Renal cortex interstitium (tissue), 11 donors: ENCODE measurements around the gene FAM89A. TPM values are rescaled to one million over a fixed set of nuclear protein-coding genes. Genes with fewer than 3 reads are reported as not detected.
"Not testable (repeated sequence)": the region's sequence is repeated elsewhere in the genome, so short reads cannot be mapped to it uniquely, and the experiment has no call there.

Source experiments
- DNase-seq, 11 donors: peaks; one replicate each; pipeline ENCODE4 v3.0.0-alpha.2; 2013; ENCODE audit warnings: low read depth in 9 of 11, low spot score in 4 of 11; ENCODE audit errors: extremely low read depth in 1 of 11
- polyA plus RNA-seq, 3 donors: library from polyadenylated mRNA; unstranded; fragments of 120-200 nt; gene quantifications; one replicate each; pipeline ENCODE4 v1.2.1, GENCODE V29; 2013; ENCODE audit not compliant: insufficient read length in 3 of 3

Gene FAM89A
- polyA plus RNA-seq, 3 donors: 12.8 to 19.2 (median 16.6) TPM

GRCh38 chr1:231064418-231064817, 24.4 kb upstream of the FAM89A start:
- no peak for DNase-seq

- no peak for DNase-seq
These were observed 23.3 kb upstream of the FAM89A start for GRCh38 chr1:231063331-231063730.

- DNase-seq: no peak
These were observed 22.6 kb upstream of the FAM89A start for GRCh38 chr1:231062500-231063270.

- DNase-seq: no peak
These were observed 19.6 kb upstream of the FAM89A start for GRCh38 chr1:231059566-231060193.

GRCh38 chr1:231058416-231059109, 18.5 kb upstream of the FAM89A start:
- DNase-seq: no peak

GRCh38 chr1:231057410-231057809, 17.4 kb upstream of the FAM89A start:
- no peak for DNase-seq

- DNase-seq: no peak
These were observed 15.2 kb upstream of the FAM89A start for GRCh38 chr1:231055271-231055670.

GRCh38 chr1:231053493-231054162, 13.6 kb upstream of the FAM89A start:
- peak in 5 of 11 donors; percentile 47 to 70 (median 58) for DNase-seq

- DNase-seq: no peak
These were observed 12.7 kb upstream of the FAM89A start for GRCh38 chr1:231052777-231053176.

GRCh38 chr1:231050932-231051331, 10.9 kb upstream of the FAM89A start:
- not testable (repeated sequence) for DNase-seq

- no peak for DNase-seq
These were observed 10.3 kb upstream of the FAM89A start for GRCh38 chr1:231050395-231050794.

- no peak for DNase-seq
These were observed 9.3 kb upstream of the FAM89A start for GRCh38 chr1:231049121-231049979.

GRCh38 chr1:231048419-231048818, 8.4 kb upstream of the FAM89A start:
- not testable (repeated sequence) for DNase-seq

GRCh38 chr1:231047529-231047928, 7.5 kb upstream of the FAM89A start:
- DNase-seq: not testable (repeated sequence)

- DNase-seq: no peak
These were observed 6.8 kb upstream of the FAM89A start for GRCh38 chr1:231046730-231047395.

- DNase-seq: not testable (repeated sequence)
These were observed 6.1 kb upstream of the FAM89A start for GRCh38 chr1:231045921-231046729.

- no peak for DNase-seq
These were observed 5.2 kb upstream of the FAM89A start for GRCh38 chr1:231045286-231045685.
